Glutamatergic neuron (in vitro differentiated cells): ENCODE results near the gene GNAS-AS1. TPM values are rescaled to one million over a fixed set of nuclear protein-coding genes. Genes with fewer than 3 reads are reported as not detected.

Experiments
- DNase-seq: peaks from one replicate; pipeline ENCODE4 v3.0.0; 2022
- H3K27ac Mint-ChIP-seq: one replicate; pipeline ENCODE4 v1.8.0; 2020; ENCODE audit warnings: mild to moderate bottlenecking, mixed read lengths, inconsistent platforms; ENCODE audit not compliant: unreplicated experiment
- H3K27me3 Mint-ChIP-seq: one replicate; pipeline ENCODE4 v1.8.0; 2020; ENCODE audit warnings: mild to moderate bottlenecking, moderate library complexity, mixed read lengths, inconsistent platforms; ENCODE audit not compliant: unreplicated experiment
- H3K36me3 Mint-ChIP-seq: one replicate; pipeline ENCODE4 v1.8.0; 2020; ENCODE audit warnings: mild to moderate bottlenecking, mixed read lengths, inconsistent platforms; ENCODE audit not compliant: unreplicated experiment
- H3K4me1 Mint-ChIP-seq: one replicate; pipeline ENCODE4 v1.8.0; 2020; ENCODE audit warnings: mild to moderate bottlenecking, low read depth, mixed read lengths, inconsistent platforms; ENCODE audit not compliant: unreplicated experiment
- H3K4me3 Mint-ChIP-seq: one replicate; pipeline ENCODE4 v1.8.0; 2020; ENCODE audit warnings: mild to moderate bottlenecking, mixed read lengths, inconsistent platforms; ENCODE audit not compliant: unreplicated experiment
- H3K9me3 Mint-ChIP-seq: one replicate; pipeline ENCODE4 v1.8.0; 2020; ENCODE audit warnings: mild to moderate bottlenecking, moderate library complexity, mixed read lengths, inconsistent platforms; ENCODE audit not compliant: unreplicated experiment
- CTCF ChIP-seq: fragments of 200-600 bp; sonication (generic); IDR thresholded peaks from one replicate; pipeline ENCODE4 v1.5.0; 2021; ENCODE audit not compliant: partially characterized antibody, unreplicated experiment
- total RNA-seq: library from RNA; stranded (reverse); fragmentation: NEBNext Ultra II Directional; extraction: Animal tissue kit (Norgen Biotek cat#: 25700); gene quantifications from one replicate; pipeline ENCODE4 v1.2.1, GENCODE V29; 2021; ENCODE audit not compliant: unreplicated experiment

The GNAS-AS1 gene
- total RNA-seq, 1 donor from 2014 or later: 11.7 TPM

DNA sequence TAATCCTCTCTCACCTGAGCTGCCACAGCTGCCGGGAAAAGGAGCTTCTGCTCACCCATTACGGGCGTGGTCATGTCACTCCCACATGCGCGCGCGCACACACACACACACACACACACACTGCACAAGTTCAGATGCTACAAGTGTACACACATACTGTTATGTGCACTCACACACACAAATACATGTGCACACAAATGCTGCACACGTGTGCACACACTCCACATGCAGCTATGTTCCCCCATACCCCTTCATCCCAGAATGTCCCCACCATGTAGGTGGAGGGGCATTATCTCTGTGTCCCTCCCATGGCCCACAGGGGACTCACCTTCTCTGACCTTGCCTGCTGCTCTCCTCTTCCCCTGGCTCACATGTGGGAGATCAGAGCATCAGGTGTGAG is 37.3 kb downstream of the GNAS-AS1 start:
- H3K4me3 Mint-ChIP-seq: no peak overlapping the region
- H3K36me3 Mint-ChIP-seq: peaks cover 4% of the 10 kb centered on the region
- no peak overlapping the region for H3K27ac Mint-ChIP-seq
- peaks cover 3% of the 10 kb centered on the region for H3K4me1 Mint-ChIP-seq
- H3K27me3 Mint-ChIP-seq: peaks cover 5% of the 10 kb centered on the region
- H3K9me3 Mint-ChIP-seq: peaks cover 12% of the 10 kb centered on the region
- no peak for TF ChIP-seq CTCF
- no peak for DNase-seq

GRCh38 chr20:58811334-58811733 is 39.4 kb downstream of the GNAS-AS1 start:
- peaks cover 10% of the 10 kb centered on the region for H3K9me3 Mint-ChIP-seq
- DNase-seq: no peak
- no peak for TF ChIP-seq CTCF
- H3K27me3 Mint-ChIP-seq: peaks cover 3% of the 10 kb centered on the region
- no peak overlapping the region for H3K4me3 Mint-ChIP-seq
- peaks cover 5% of the 10 kb centered on the region for H3K4me1 Mint-ChIP-seq
- H3K27ac Mint-ChIP-seq: no peak overlapping the region
- no peaks in the 10 kb centered on the region for H3K36me3 Mint-ChIP-seq

DNA sequence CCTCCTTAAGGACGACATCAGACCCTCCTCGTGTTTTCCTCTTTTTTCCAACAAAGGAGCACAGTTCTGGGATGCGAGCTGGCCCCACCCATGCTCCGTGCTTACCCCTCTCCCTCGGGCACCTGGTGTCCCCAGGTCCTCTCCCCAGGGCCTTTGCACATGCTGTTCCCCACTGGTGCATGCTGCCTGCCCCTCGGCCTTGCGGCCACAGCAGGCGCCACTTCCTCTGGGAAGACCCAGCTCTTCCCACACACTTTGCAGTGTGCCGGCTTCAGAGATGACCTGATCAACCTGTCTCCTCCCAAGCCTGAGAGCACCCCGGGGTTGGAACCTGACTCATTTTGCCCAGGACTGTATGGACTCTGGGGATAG is 39.8 kb downstream of the GNAS-AS1 start:
- peaks cover 10% of the 10 kb centered on the region for H3K9me3 Mint-ChIP-seq
- no peak overlapping the region for H3K27ac Mint-ChIP-seq
- no peak for TF ChIP-seq CTCF
- H3K4me3 Mint-ChIP-seq: no peak overlapping the region
- H3K36me3 Mint-ChIP-seq: no peaks in the 10 kb centered on the region
- H3K4me1 Mint-ChIP-seq: peaks cover 5% of the 10 kb centered on the region
- no peak for DNase-seq
- H3K27me3 Mint-ChIP-seq: peaks cover 3% of the 10 kb centered on the region

DNA sequence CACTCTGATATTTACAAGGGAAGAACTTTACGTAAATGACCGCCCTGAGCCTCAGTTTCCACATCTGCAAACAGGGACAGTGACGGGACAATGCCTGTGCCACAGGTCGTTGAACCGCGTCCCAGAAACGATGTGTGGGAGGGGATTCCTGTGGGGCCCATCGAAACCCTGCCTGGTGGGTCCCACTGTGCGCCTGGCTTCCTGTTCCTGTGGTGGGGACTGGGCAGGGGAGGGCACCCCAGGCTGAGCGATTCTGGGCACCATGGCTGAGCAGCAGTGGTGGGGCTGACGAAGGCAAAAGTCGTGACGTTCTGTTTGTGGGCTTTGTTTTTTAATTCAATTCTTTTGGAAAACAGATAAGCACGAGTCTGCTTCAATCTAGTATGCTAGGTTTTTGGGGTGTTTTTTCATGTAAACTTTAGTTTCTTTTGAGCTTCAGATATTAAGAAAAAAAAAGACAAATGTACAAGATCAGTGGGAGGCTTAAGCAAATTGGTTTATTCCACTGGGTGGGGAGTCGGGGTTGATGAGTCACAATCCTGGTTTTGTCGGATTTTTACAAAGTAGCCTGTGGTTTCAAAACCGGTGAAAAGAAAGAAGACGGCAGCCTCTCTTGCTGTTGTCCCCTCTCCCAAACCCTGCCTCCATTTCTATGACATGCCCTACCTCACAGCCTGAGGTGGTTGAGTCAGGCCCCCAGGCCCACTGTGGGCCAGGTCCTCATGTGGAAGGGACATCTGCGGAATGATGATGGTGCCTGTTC is 40.4 kb downstream of the GNAS-AS1 start:
- H3K27ac Mint-ChIP-seq: no peak overlapping the region
- no peak for TF ChIP-seq CTCF

DNA sequence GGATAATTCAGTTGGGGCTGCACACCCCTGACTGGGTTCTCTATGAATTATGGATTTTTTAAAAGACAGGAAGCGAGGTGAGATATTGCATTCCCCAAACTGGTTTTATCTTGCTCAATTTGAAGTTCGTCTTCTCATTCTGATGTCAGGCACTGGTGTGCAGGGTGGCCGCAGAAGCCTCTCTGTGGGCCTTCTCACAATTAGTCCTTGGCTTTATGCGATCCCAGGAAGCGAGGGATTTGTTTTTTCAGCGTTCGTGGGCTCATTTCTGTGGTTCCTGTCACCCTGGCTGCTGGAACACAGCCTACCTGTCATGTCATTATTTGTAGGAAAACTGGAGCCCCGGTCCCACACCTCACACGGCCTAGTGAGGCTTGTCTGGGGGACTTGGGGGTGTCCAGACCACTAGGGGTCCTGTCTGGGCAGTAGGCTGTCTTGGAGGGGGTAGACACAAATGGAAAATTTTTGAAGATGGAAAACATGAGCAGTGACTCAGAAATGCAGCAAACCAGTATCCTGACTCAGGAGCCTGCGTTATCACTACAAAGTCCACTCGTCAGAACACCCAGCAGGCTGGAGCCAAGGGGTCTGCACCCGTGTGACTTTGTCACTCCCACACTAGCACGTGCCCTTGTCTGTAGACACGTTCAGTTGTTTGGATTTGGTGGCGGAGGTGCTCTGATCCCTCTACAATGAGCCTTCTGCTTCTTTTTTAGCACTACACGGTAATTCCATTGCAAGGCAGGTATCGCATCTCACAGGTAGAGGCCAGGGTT is 42.2 kb downstream of the GNAS-AS1 start:
- H3K9me3 Mint-ChIP-seq: peaks cover 5% of the 10 kb centered on the region
- H3K27ac Mint-ChIP-seq: no peak overlapping the region
- no peaks in the 10 kb centered on the region for H3K27me3 Mint-ChIP-seq
- no peaks in the 10 kb centered on the region for H3K36me3 Mint-ChIP-seq
- H3K4me3 Mint-ChIP-seq: no peak overlapping the region
- TF ChIP-seq CTCF: no peak
- H3K4me1 Mint-ChIP-seq: peaks cover 6% of the 10 kb centered on the region
- no peak for DNase-seq

More for the DNA sequence above, 40.4 kb downstream of the GNAS-AS1 start:
- Mint-ChIP-seq H3K4me1 (peaks cover 2% of the 10 kb centered on the region), H3K27me3 (peaks cover 3% of the 10 kb centered on the region), H3K4me3 (no peak overlapping the region), H3K9me3 (peaks cover 10% of the 10 kb centered on the region), H3K36me3 (no peaks in the 10 kb centered on the region)
- no peak for DNase-seq
